HEK293 (cell line): ENCODE results near the gene PHACTR2.

Experiments
- CTCF ChIA-PET: fragments of 350-600 bp; formaldehyde crosslinking; extraction: SDS; loops from one replicate; lab custom pipeline; 2021; ENCODE audit warnings: antibody characterized with exemption; lab: Yijun Ruan, JAX
- POLR2A ChIA-PET: fragments of 300-600 bp; formaldehyde crosslinking; extraction: SDS; loops from one replicate; lab custom pipeline; 2020; ENCODE audit warnings: antibody characterized with exemption, inconsistent platforms; lab: Yijun Ruan, JAX
- H3K27ac ChIP-seq: fragments of 200-500 bp; sonication (Bioruptor generic); 2 replicates; pipeline ENCODE4 v1.5.1; 2014; ENCODE audit warnings: low read depth, low read length, control low read depth, inconsistent platforms; ENCODE audit errors: extremely low read depth
- H3K36me3 ChIP-seq, 2 experiments: fragments of 200-500 bp in 1 of 2; sonication (Bioruptor generic) in 1 of 2; 1 replicate in 1 of 2; 2 replicates in 1 of 2; pipeline ENCODE4 v1.5.1; 2014 to 2017; ENCODE audit warnings: inconsistent platforms in 2 of 2, low read length in 2 of 2; ENCODE audit not compliant: control insufficient read depth in 2 of 2, insufficient read depth in 1 of 2
- H3K4me1 ChIP-seq: fragments of 200-500 bp; sonication (Bioruptor generic); 2 replicates; pipeline ENCODE4 v1.5.1; 2014; ENCODE audit warnings: mild to moderate bottlenecking, low read length, inconsistent platforms; ENCODE audit not compliant: control insufficient read depth, insufficient read depth
- H3K4me3 ChIP-seq: 2 replicates; pipeline ENCODE4 v1.5.1; 2011; ENCODE audit warnings: low read depth, mild to moderate bottlenecking, control low read depth, low read length, moderate library complexity
- H3K9me3 ChIP-seq: fragments of 200-500 bp; sonication (Bioruptor generic); 2 replicates; pipeline ENCODE4 v1.5.1; 2014; ENCODE audit warnings: low read depth, low read length, inconsistent platforms; ENCODE audit not compliant: control insufficient read depth, insufficient read depth
- OVOL3 ChIP-seq: fragments of 450-650 bp; formaldehyde crosslinking; IDR thresholded peaks from 2 replicates; pipeline ENCODE4 v1.5.1; 2016; ENCODE audit warnings: missing biosample characterization, missing genetic modification characterization
- PRDM1 ChIP-seq: fragments of 450-650 bp; formaldehyde crosslinking; IDR thresholded peaks from 2 replicates; pipeline ENCODE4; 2016; ENCODE audit warnings: missing biosample characterization, missing genetic modification characterization
- WT1 ChIP-seq: fragments of 450-650 bp; formaldehyde crosslinking; IDR thresholded peaks from 2 replicates; pipeline ENCODE4 v1.5.1; 2016; ENCODE audit warnings: missing biosample characterization, missing genetic modification characterization
- YY2 ChIP-seq: fragments of 450-650 bp; formaldehyde crosslinking; IDR thresholded peaks from 2 replicates; pipeline ENCODE4 v1.5.1; 2016; ENCODE audit warnings: missing biosample characterization, missing genetic modification characterization
- ZBTB8A ChIP-seq: fragments of 450-650 bp; formaldehyde crosslinking; IDR thresholded peaks from 2 replicates; pipeline ENCODE4 v1.5.1; 2016; ENCODE audit warnings: missing biosample characterization, missing genetic modification characterization
- ZNF214 ChIP-seq: fragments of 450-650 bp; formaldehyde crosslinking; IDR thresholded peaks from 2 replicates; pipeline ENCODE4 v1.5.1; 2017; ENCODE audit warnings: missing biosample characterization, mild to moderate bottlenecking, missing genetic modification characterization, borderline replicate concordance
- ZNF221 ChIP-seq: fragments of 450-650 bp; formaldehyde crosslinking; IDR thresholded peaks from 2 replicates; pipeline ENCODE4 v1.5.1; 2017; ENCODE audit warnings: missing biosample characterization, missing genetic modification characterization, borderline replicate concordance
- ZNF302 ChIP-seq: fragments of 450-650 bp; formaldehyde crosslinking; IDR thresholded peaks from 2 replicates; pipeline ENCODE4 v1.5.1; 2016; ENCODE audit warnings: missing biosample characterization, missing genetic modification characterization, low read depth
- ZNF394 ChIP-seq: fragments of 450-650 bp; formaldehyde crosslinking; IDR thresholded peaks from 2 replicates; pipeline ENCODE4 v1.5.1; 2016; ENCODE audit warnings: missing biosample characterization, missing genetic modification characterization, mild to moderate bottlenecking, moderate library complexity, borderline replicate concordance
- ZNF473 ChIP-seq: fragments of 450-650 bp; formaldehyde crosslinking; IDR thresholded peaks from 2 replicates; pipeline ENCODE4 v1.5.1; 2017; ENCODE audit warnings: missing biosample characterization, missing genetic modification characterization
- ZNF510 ChIP-seq: fragments of 450-650 bp; formaldehyde crosslinking; IDR thresholded peaks from 2 replicates; pipeline ENCODE4 v1.5.1; 2018; ENCODE audit warnings: mild to moderate bottlenecking, missing genetic modification characterization, missing biosample characterization; ENCODE audit not compliant: insufficient replicate concordance
- ZNF518A ChIP-seq: fragments of 450-650 bp; formaldehyde crosslinking; conservative IDR thresholded peaks from 2 replicates; pipeline ENCODE4 v1.5.1; 2016; ENCODE audit warnings: low read depth, missing biosample characterization, missing genetic modification characterization
- ZNF530 ChIP-seq: fragments of 450-650 bp; formaldehyde crosslinking; IDR thresholded peaks from 2 replicates; pipeline ENCODE4 v1.5.1; 2016; ENCODE audit warnings: low read depth, missing biosample characterization, missing genetic modification characterization
- ZNF571 ChIP-seq: fragments of 450-650 bp; formaldehyde crosslinking; IDR thresholded peaks from 2 replicates; pipeline ENCODE4 v1.5.0; 2017; ENCODE audit warnings: missing biosample characterization, missing genetic modification characterization
- ZNF639 ChIP-seq: fragments of 450-650 bp; formaldehyde crosslinking; IDR thresholded peaks from 2 replicates; pipeline ENCODE4 v1.5.1; 2016; ENCODE audit warnings: missing biosample characterization, missing genetic modification characterization
- ZNF660 ChIP-seq: fragments of 450-650 bp; IDR thresholded peaks from 2 replicates; pipeline ENCODE4 v1.5.1; 2018; ENCODE audit warnings: missing biosample characterization, mild to moderate bottlenecking, missing genetic modification characterization
- ZNF76 ChIP-seq: fragments of 450-650 bp; formaldehyde crosslinking; IDR thresholded peaks from 2 replicates; pipeline ENCODE4; 2016; ENCODE audit warnings: low read depth, missing biosample characterization, missing genetic modification characterization, borderline replicate concordance
- ZNF776 ChIP-seq: fragments of 450-650 bp; formaldehyde crosslinking; IDR thresholded peaks from 2 replicates; pipeline ENCODE4 v1.5.0; 2017; ENCODE audit warnings: missing biosample characterization, missing genetic modification characterization, borderline replicate concordance

The PHACTR2 gene

GRCh38 chr6:143700684-143701348 is 23.1 kb downstream of the PHACTR2 start:
- peaks cover 17% of the 10 kb centered on the region for H3K4me1 ChIP-seq
- H3K4me3 ChIP-seq: no peak overlapping the region
- no peaks in the 10 kb centered on the region for H3K36me3 ChIP-seq
- H3K9me3 ChIP-seq: no peaks in the 10 kb centered on the region
- ChIA-PET POLR2A (no interaction called here), CTCF (interaction anchor here (0.6 kb wide), 1 partner anchor 414 kb away, joined by 3 read pairs; no protein-coding TSS in a partner anchor)
- TF ChIP-seq ZNF660 (tag by site-specific recombination) (no peak), ZBTB8A (tag by site-specific recombination) (no peak), YY2 (tag by site-specific recombination) (no peak), PRDM1 (tag by site-specific recombination) (no peak), ZNF214 (tag by site-specific recombination) (no peak), ZNF302 (tag by site-specific recombination) (no peak)
- H3K27ac ChIP-seq: no peak overlapping the region

DNA sequence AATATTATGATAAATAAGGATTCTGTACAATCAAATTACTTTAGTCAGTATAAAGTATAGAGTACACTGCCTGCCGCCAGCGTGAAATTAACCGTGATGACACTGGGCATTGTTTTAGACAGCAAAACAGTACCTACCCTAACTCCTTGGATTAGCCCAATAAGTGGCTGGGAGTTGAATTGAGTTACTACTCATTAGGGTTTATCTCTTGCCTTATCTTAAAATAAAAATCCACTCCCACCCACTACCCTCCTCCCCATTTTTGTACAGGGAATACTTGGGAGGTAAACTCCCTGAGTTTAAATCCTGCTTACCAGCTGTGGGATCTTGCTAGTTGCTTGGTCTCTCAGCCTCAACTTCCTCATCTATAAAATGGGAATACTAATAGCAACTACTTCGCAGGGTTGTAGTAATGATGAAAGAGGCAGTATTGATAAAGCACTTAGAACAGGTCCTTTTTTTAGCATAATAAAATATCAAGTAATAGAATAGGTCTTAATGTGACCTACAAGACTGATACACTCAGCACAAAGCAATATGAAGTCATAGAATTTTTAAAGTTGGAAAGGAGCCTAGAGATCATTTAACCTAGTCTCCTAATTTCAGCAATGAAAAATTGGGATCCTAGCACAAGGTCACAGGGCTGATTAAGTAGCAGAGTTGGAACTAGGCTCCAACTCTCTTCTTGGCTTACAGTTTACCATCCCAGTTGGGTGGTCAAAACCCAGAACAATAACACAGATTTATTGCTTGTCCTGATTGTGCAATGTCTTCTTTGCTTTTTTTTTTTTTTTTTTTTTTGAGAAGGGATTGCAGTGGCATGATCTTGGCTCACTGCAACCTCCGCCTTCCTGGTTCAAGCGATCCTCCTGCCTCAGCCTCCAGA is 23.8 kb downstream of the PHACTR2 start:
- no peaks in the 10 kb centered on the region for H3K9me3 ChIP-seq
- TF ChIP-seq ZNF776 (tag by site-specific recombination) (no peak), OVOL3 (tag by site-specific recombination) (no peak), WT1 (0 out of 2 replicates have a peak, but pooled peaks have one; percentile 31), ZNF221 (tag by site-specific recombination) (no peak)
- no peaks in the 10 kb centered on the region for H3K36me3 ChIP-seq
- POLR2A ChIA-PET: no interaction called here
- H3K27ac ChIP-seq: no peak overlapping the region
- H3K4me1 ChIP-seq: peaks cover 12% of the 10 kb centered on the region
- CTCF ChIA-PET: interaction anchor here (0.6 kb wide), 1 partner anchor 413 kb away, joined by 3 read pairs; no protein-coding TSS in a partner anchor
- no peak overlapping the region for H3K4me3 ChIP-seq

DNA sequence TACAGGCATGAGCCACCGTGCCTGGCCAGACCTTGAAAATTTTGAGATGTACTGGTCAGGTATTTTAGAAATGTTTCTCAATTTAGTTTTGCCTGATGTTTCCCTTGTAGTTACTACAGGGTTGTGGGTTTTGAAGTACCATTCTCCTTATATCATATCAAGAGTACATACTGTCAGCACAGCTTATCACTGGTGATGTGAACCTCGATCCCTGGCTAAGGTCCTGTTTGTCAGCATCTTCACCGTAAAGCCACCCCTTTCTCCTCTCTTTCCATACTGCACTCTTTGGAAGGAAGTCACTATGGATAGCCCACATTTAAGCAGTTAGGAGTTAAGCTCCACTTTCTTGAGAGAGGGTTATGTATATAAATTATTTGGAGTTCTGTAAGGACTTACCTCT is 27.8 kb downstream of the PHACTR2 start:
- no peak overlapping the region for H3K27ac ChIP-seq
- TF ChIP-seq ZNF76 (no peak), ZNF639 (tag by site-specific recombination) (no peak), ZNF518A (tag by site-specific recombination) (no peak), ZNF394 (tag by site-specific recombination) (no peak), ZNF510 (tag by site-specific recombination) (no peak), ZNF530 (tag by site-specific recombination) (no peak), ZNF473 (tag by site-specific recombination) (no peak), ZNF571 (tag by site-specific recombination) (no peak)
- no peaks in the 10 kb centered on the region for H3K9me3 ChIP-seq
- POLR2A ChIA-PET: no interaction called here
- H3K4me3 ChIP-seq: no peak overlapping the region
- CTCF ChIA-PET: no interaction called here
- H3K4me1 ChIP-seq: peaks cover 6% of the 10 kb centered on the region
- no peaks in the 10 kb centered on the region for H3K36me3 ChIP-seq
